C1 segment of cervical spinal cord (tissue), 14 donors: ENCODE measurements around the gene ARL11.
"Not testable (repeated sequence)": the region's sequence is repeated elsewhere in the genome, so short reads cannot be mapped to it uniquely, and the experiment has no call there.

Experiments used
- DNase-seq, 14 donors: peaks; one replicate each; lab custom pipeline; 2025; lab: John Stamatoyannopoulos, UW

The ARL11 gene

GRCh38 chr13:49612042-49612441, 16.3 kb upstream of the ARL11 start:
- DNase-seq: not testable (repeated sequence)

GRCh38 chr13:49615836-49616675, 12.3 kb upstream of the ARL11 start:
- DNase-seq: no peak

GRCh38 chr13:49616676-49617065, 11.6 kb upstream of the ARL11 start:
- no peak for DNase-seq

- no peak for DNase-seq
Measured at GRCh38 chr13:49620170-49620621, 8.1 kb upstream of the ARL11 start.

GRCh38 chr13:49622174-49622946, 5.9 kb upstream of the ARL11 start:
- no peak for DNase-seq

- DNase-seq: no peak
Measured at GRCh38 chr13:49624229-49624628, 4.1 kb upstream of the ARL11 start.

GRCh38 chr13:49625392-49626079, 2.8 kb upstream of the ARL11 start:
- DNase-seq: peak in 1 of 14 donors; percentile 16

- DNase-seq: no peak
Measured at GRCh38 chr13:49629196-49629938, 1.1 kb downstream of the ARL11 start.

- DNase-seq: no peak
Measured at GRCh38 chr13:49629947-49630346, 1.6 kb downstream of the ARL11 start.

GRCh38 chr13:49630580-49630979, 2.3 kb downstream of the ARL11 start:
- DNase-seq: no peak

- no peak for DNase-seq
Measured at GRCh38 chr13:49632156-49632555, 3.8 kb downstream of the ARL11 start.

GRCh38 chr13:49633710-49634109, 5.4 kb downstream of the ARL11 start:
- DNase-seq: no peak

- no peak for DNase-seq
Measured at GRCh38 chr13:49635599-49636433, 7.5 kb downstream of the ARL11 start.

- no peak for DNase-seq
Measured at GRCh38 chr13:49636705-49637104, 8.4 kb downstream of the ARL11 start.

- DNase-seq: no peak
Measured at GRCh38 chr13:49638030-49638743, 9.9 kb downstream of the ARL11 start.

GRCh38 chr13:49638744-49639072, 10.4 kb downstream of the ARL11 start:
- no peak for DNase-seq

GRCh38 chr13:49641801-49642291, 13.5 kb downstream of the ARL11 start:
- peak in 6 of 14 donors; percentile 6 to 39 (median 18) for DNase-seq

GRCh38 chr13:49643035-49643646, 14.8 kb downstream of the ARL11 start:
- DNase-seq: peak in 1 of 14 donors; percentile 4

- no peak for DNase-seq
Measured at GRCh38 chr13:49645451-49645850, 17.1 kb downstream of the ARL11 start.
